ENCODE measurements around the gene FRMD4B. TPM values are rescaled to one million over a fixed set of nuclear protein-coding genes. Genes with fewer than 3 reads are reported as not detected.

The FRMD4B gene
- total RNA-seq, 1 experiment from 2014 or later: 4.4 TPM

GRCh38 chr3:69218079-69218478 lies 167.8 kb downstream of the FRMD4B start:
- Histone ChIP-seq H3K9me3 (replicated peaks) (no peaks in the 10 kb centered on the region), H3K36me3 (no peaks in the 10 kb centered on the region), H3K4me3 (no peak overlapping the region), H3K4me1 (no peaks in the 10 kb centered on the region), H3K27ac (no peak overlapping the region), H3K27me3 (no peaks in the 10 kb centered on the region)
- DNase-seq: no peak

GRCh38 chr3:69216981-69217380 lies 168.9 kb downstream of the FRMD4B start:
- Histone ChIP-seq H3K27ac (no peak overlapping the region), H3K4me3 (no peak overlapping the region), H3K36me3 (no peaks in the 10 kb centered on the region), H3K27me3 (no peaks in the 10 kb centered on the region), H3K4me1 (no peaks in the 10 kb centered on the region), H3K9me3 (replicated peaks) (no peaks in the 10 kb centered on the region)
- DNase-seq: no peak

- H3K4me1 ChIP-seq: no peaks in the 10 kb centered on the region
- no peaks in the 10 kb centered on the region for H3K27me3 ChIP-seq
- DNase-seq: no peak
- no peak overlapping the region for H3K4me3 ChIP-seq
- H3K36me3 ChIP-seq: no peaks in the 10 kb centered on the region
- no peak overlapping the region for H3K27ac ChIP-seq
- no peaks in the 10 kb centered on the region for H3K9me3 ChIP-seq (replicated peaks)
Measured at GRCh38 chr3:69214241-69214640, 171.6 kb downstream of the FRMD4B start.

- Histone ChIP-seq H3K27ac (no peak overlapping the region), H3K4me3 (no peak overlapping the region), H3K36me3 (no peaks in the 10 kb centered on the region), H3K9me3 (replicated peaks) (no peaks in the 10 kb centered on the region), H3K4me1 (no peaks in the 10 kb centered on the region), H3K27me3 (no peaks in the 10 kb centered on the region)
- no peak for DNase-seq
Measured at GRCh38 chr3:69212411-69213160, 173.3 kb downstream of the FRMD4B start.

GRCh38 chr3:69210068-69210730 lies 175.7 kb downstream of the FRMD4B start:
- Histone ChIP-seq H3K27ac (no peak overlapping the region), H3K9me3 (replicated peaks) (no peaks in the 10 kb centered on the region), H3K4me1 (no peaks in the 10 kb centered on the region), H3K27me3 (no peaks in the 10 kb centered on the region), H3K4me3 (no peak overlapping the region), H3K36me3 (no peaks in the 10 kb centered on the region)
- no peak for DNase-seq

GRCh38 chr3:69209413-69209812 lies 176.5 kb downstream of the FRMD4B start:
- Histone ChIP-seq H3K9me3 (replicated peaks) (no peaks in the 10 kb centered on the region), H3K27ac (no peak overlapping the region), H3K4me3 (no peak overlapping the region), H3K27me3 (no peaks in the 10 kb centered on the region), H3K4me1 (no peaks in the 10 kb centered on the region), H3K36me3 (no peaks in the 10 kb centered on the region)
- no peak for DNase-seq

GRCh38 chr3:69207031-69207430 lies 178.9 kb downstream of the FRMD4B start:
- Histone ChIP-seq H3K27ac (no peak overlapping the region), H3K9me3 (replicated peaks) (no peaks in the 10 kb centered on the region), H3K36me3 (no peaks in the 10 kb centered on the region), H3K4me3 (no peak overlapping the region), H3K4me1 (no peaks in the 10 kb centered on the region), H3K27me3 (no peaks in the 10 kb centered on the region)
- no peak for DNase-seq

GRCh38 chr3:69205385-69205784 lies 180.5 kb downstream of the FRMD4B start:
- H3K4me1 ChIP-seq: no peaks in the 10 kb centered on the region
- H3K27me3 ChIP-seq: no peaks in the 10 kb centered on the region
- no peak overlapping the region for H3K27ac ChIP-seq
- no peaks in the 10 kb centered on the region for H3K9me3 ChIP-seq (replicated peaks)
- no peaks in the 10 kb centered on the region for H3K36me3 ChIP-seq
- DNase-seq: no peak
- no peak overlapping the region for H3K4me3 ChIP-seq

GRCh38 chr3:69204315-69204957 lies 181.5 kb downstream of the FRMD4B start:
- no peak for DNase-seq
- no peaks in the 10 kb centered on the region for H3K27me3 ChIP-seq
- H3K36me3 ChIP-seq: no peaks in the 10 kb centered on the region

GRCh38 chr3:69203631-69204314 lies 182.1 kb downstream of the FRMD4B start:
- Histone ChIP-seq H3K27me3 (no peaks in the 10 kb centered on the region), H3K9me3 (replicated peaks) (no peaks in the 10 kb centered on the region), H3K36me3 (no peaks in the 10 kb centered on the region), H3K27ac (no peak overlapping the region), H3K4me1 (no peaks in the 10 kb centered on the region), H3K4me3 (no peak overlapping the region)
- no peak for DNase-seq

More at GRCh38 chr3:69204315-69204957, 181.5 kb downstream of the FRMD4B start:
- H3K27ac ChIP-seq: no peak overlapping the region
- H3K9me3 ChIP-seq (replicated peaks): no peaks in the 10 kb centered on the region
- H3K4me1 ChIP-seq: no peaks in the 10 kb centered on the region
- no peak overlapping the region for H3K4me3 ChIP-seq

- H3K4me3 ChIP-seq: no peak overlapping the region
- H3K27me3 ChIP-seq: no peaks in the 10 kb centered on the region
- no peaks in the 10 kb centered on the region for H3K36me3 ChIP-seq
- no peaks in the 10 kb centered on the region for H3K9me3 ChIP-seq (replicated peaks)
- no peak for DNase-seq
- no peak overlapping the region for H3K27ac ChIP-seq
- H3K4me1 ChIP-seq: no peaks in the 10 kb centered on the region
Measured at GRCh38 chr3:69201658-69202057, 184.2 kb downstream of the FRMD4B start.

- Histone ChIP-seq H3K4me3 (no peak overlapping the region), H3K4me1 (no peaks in the 10 kb centered on the region), H3K27ac (no peak overlapping the region), H3K27me3 (no peaks in the 10 kb centered on the region), H3K36me3 (no peaks in the 10 kb centered on the region), H3K9me3 (replicated peaks) (no peaks in the 10 kb centered on the region)
- peak in 1 of 2 experiments; percentile 10 for DNase-seq
Measured at GRCh38 chr3:69200384-69201068, 185.4 kb downstream of the FRMD4B start.

GRCh38 chr3:69199942-69200341 lies 185.9 kb downstream of the FRMD4B start:
- Histone ChIP-seq H3K27me3 (no peaks in the 10 kb centered on the region), H3K4me1 (no peaks in the 10 kb centered on the region), H3K36me3 (no peaks in the 10 kb centered on the region), H3K4me3 (no peak overlapping the region), H3K27ac (no peak overlapping the region), H3K9me3 (replicated peaks) (no peaks in the 10 kb centered on the region)
- DNase-seq: no peak

GRCh38 chr3:69197922-69198530 lies 187.9 kb downstream of the FRMD4B start:
- Histone ChIP-seq H3K27ac (no peak overlapping the region), H3K36me3 (no peaks in the 10 kb centered on the region), H3K4me3 (no peak overlapping the region), H3K4me1 (no peaks in the 10 kb centered on the region), H3K9me3 (replicated peaks) (no peaks in the 10 kb centered on the region), H3K27me3 (no peaks in the 10 kb centered on the region)
- no peak for DNase-seq
